Esophagus squamous epithelium (tissue), 5 donors: Measurements from ENCODE around the gene OPRM1. TPM values are rescaled to one million over a fixed set of nuclear protein-coding genes. Genes with fewer than 3 reads are reported as not detected.
"Not testable (repeated sequence)": the region's sequence is repeated elsewhere in the genome, so short reads cannot be mapped to it uniquely, and the experiment has no call there.

Source experiments
- DNase-seq: peaks from one replicate; lab custom pipeline; 2025; lab: John Stamatoyannopoulos, UW
- H3K27ac ChIP-seq, 4 donors: fragments of 200-600 bp; sonication (generic); one replicate each; pipeline ENCODE4 v1.5.1; 2016 to 2019; ENCODE audit warnings: mild to moderate bottlenecking in 1 of 4
- H3K27me3 ChIP-seq, 4 donors: fragments of 200-600 bp; sonication (generic); 1 replicate in 3 of 4; 2 replicates in 1 of 4; pipeline versions ENCODE4 v1.5.1 to v1.6.0; 2017 to 2021; ENCODE audit warnings: antibody characterized with exemption in 1 of 4
- H3K36me3 ChIP-seq, 3 donors: fragments of 200-600 bp; sonication (generic); one replicate each; pipeline ENCODE4 v1.5.1; 2016 to 2019
- H3K4me1 ChIP-seq, 3 donors: fragments of 200-600 bp; sonication (generic); one replicate each; pipeline ENCODE4 v1.5.1; 2017 to 2019
- H3K4me3 ChIP-seq, 4 donors: fragments of 200-600 bp; sonication (generic); 1 replicate in 3 of 4; 2 replicates in 1 of 4; pipeline ENCODE4 v1.5.1; 2016 to 2019; ENCODE audit warnings: mild to moderate bottlenecking in 2 of 4, moderate library complexity in 1 of 4
- H3K9me3 ChIP-seq, 3 donors: fragments of 200-600 bp; sonication (generic); one replicate each; pipeline ENCODE4 v1.5.1; 2016 to 2019
- POLR2A ChIP-seq, 4 donors: fragments of 450-650 bp; IDR thresholded peaks; one replicate each; pipeline ENCODE4 v1.6.1; 2017; ENCODE audit warnings: antibody characterized with exemption in 4 of 4, mild to moderate bottlenecking in 4 of 4, moderate library complexity in 3 of 4
- WGBS, 2 donors: methylation state at CpG; one replicate each; pipeline ENCODE4 v1.1.5; 2018; 5-methylcytosine and 5-hydroxymethylcytosine counted together
- intact Hi-C: fragments of 100-400 bp; cut with DNase I; formaldehyde crosslinking; loops from one replicate; pipeline ENCODE4 v1.15.0; 2022
- total RNA-seq, 4 donors: library from RNA; depleted of rRNA; stranded (reverse); fragments of >200 nt; gene quantifications; one replicate each; pipeline ENCODE4 v1.1.0, GENCODE V29; 2016
- TF ChIP-seq, protein P1 (sequence below), 6 experiments: fragments of 450-650 bp in 4 of 6; fragments of 200-600 bp in 2 of 6; sonication (generic) in 2 of 6; IDR thresholded peaks; one replicate each; pipeline ENCODE4 v1.5.1; 2016 to 2019; ENCODE audit warnings: antibody characterized with exemption in 6 of 6, mild to moderate bottlenecking in 4 of 6, moderate library complexity in 4 of 6
- donor health status: DM: yes; HTN: yes; CAD: no.

OPRM1 gene
- total RNA-seq, 4 donors from 2014 or later = not detected

DNA sequence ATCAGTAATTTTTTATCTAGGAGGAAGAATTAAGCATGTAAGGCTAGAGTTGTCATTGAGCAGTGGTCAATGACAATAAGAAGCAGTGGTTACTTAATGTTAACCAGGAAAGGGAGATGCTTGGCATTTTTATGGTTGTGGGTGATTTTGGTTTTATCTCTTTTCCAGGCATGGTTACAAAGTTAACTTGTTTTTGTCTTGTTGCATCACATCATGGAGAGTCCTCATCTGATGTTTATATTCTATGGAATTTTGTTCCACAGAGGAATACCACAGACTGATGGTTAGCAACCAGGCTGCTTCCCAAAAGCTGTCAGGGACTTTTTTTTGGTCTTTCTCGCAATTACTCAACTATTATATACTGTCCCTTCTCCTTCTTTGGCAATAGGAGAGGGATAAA is 32.7 kb downstream of the OPRM1 start:
- Histone ChIP-seq H3K4me1 (no peaks in the 10 kb centered on the region), H3K27me3 (no peaks in the 10 kb centered on the region), H3K27ac (no peak overlapping the region), H3K4me3 (no peak overlapping the region), H3K36me3 (no peaks in the 10 kb centered on the region), H3K9me3 (no peaks in the 10 kb centered on the region)
- intact Hi-C loops = no loop called here
- 38 to 82% methylated on average over 1 of the region's 1 CpG for WGBS, 2 donors
- no peak for DNase-seq
- TF ChIP-seq, protein P1, sequence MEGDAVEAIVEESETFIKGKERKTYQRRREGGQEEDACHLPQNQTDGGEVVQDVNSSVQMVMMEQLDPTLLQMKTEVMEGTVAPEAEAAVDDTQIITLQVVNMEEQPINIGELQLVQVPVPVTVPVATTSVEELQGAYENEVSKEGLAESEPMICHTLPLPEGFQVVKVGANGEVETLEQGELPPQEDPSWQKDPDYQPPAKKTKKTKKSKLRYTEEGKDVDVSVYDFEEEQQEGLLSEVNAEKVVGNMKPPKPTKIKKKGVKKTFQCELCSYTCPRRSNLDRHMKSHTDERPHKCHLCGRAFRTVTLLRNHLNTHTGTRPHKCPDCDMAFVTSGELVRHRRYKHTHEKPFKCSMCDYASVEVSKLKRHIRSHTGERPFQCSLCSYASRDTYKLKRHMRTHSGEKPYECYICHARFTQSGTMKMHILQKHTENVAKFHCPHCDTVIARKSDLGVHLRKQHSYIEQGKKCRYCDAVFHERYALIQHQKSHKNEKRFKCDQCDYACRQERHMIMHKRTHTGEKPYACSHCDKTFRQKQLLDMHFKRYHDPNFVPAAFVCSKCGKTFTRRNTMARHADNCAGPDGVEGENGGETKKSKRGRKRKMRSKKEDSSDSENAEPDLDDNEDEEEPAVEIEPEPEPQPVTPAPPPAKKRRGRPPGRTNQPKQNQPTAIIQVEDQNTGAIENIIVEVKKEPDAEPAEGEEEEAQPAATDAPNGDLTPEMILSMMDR (IDR thresholded peaks at IDR 0.05) = no peak
- no peak for TF ChIP-seq POLR2A (IDR thresholded peaks at IDR 0.05)

DNA sequence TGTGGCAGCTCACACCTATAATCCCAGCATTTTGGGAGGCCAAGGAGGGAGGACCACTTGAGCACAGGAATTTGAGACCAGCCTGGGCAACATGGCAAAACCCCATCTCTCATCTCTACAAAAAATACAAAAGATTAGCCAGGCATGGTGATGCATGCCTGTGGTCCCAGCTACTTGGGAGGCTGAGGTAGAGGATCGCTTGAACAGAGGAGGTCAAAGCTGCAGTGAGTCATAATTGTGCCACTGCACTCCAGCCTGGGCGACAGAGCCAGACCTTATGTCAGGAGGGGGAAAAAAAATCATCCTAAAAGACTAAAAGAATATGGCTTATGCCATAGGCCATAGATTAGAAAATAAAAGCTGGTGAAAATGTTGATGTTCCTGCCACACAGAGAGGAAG is 39.6 kb downstream of the OPRM1 start:
- H3K4me1 ChIP-seq, DNase-seq, H3K27ac ChIP-seq, H3K36me3 ChIP-seq, H3K4me3 ChIP-seq, H3K27me3 ChIP-seq, H3K9me3 ChIP-seq, intact Hi-C loops: not testable (repeated sequence)
- WGBS, 2 donors = 70 to 80% methylated on average over 2 of the region's 2 CpGs

DNA sequence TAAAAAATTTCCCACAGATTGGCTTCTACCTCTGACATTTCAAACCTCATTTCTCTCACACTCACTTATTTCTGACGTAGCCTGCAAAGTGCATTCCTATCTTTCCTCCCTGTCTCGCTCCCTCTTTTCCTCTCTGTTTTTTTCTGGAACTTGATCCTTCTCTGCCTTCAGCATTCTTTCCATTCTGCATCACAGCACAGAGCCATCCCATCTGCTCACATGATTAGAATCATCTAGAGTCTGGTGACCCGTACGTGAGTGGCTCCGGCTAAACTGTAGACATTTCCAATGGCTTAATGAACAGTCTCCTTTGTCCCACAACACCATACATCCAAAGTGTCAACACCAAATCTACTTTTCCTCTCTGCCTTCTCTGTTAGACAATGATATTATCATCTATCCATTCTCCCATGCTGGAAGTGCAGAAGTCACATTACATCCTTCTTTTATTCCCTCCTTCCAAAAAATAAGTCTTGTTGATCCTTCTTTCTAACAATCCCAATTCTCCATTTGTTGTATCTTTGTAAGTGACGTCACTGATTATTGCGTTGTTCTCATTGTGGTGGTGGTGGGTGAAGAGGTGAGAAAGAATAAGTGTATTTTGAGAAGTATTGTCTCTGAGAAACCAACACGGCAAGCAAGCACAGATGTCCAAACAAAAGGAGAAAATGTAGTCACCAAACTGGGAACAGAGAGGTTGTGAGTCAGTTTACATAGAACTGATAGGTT is 41.6 kb downstream of the OPRM1 start:
- H3K27me3 ChIP-seq = no peaks in the 10 kb centered on the region
- H3K9me3 ChIP-seq = no peaks in the 10 kb centered on the region
- no peaks in the 10 kb centered on the region for H3K36me3 ChIP-seq
- H3K4me3 ChIP-seq = no peak overlapping the region
- H3K27ac ChIP-seq = no peak overlapping the region
- no peak for TF ChIP-seq POLR2A (IDR thresholded peaks at IDR 0.05)
- TF ChIP-seq, protein P1 (IDR thresholded peaks at IDR 0.05) = no peak
- intact Hi-C loops = no loop called here
- H3K4me1 ChIP-seq = no peaks in the 10 kb centered on the region
- no peak for DNase-seq
- 79 to 82% methylated on average over 8 of the region's 8 CpGs for WGBS, 2 donors

DNA sequence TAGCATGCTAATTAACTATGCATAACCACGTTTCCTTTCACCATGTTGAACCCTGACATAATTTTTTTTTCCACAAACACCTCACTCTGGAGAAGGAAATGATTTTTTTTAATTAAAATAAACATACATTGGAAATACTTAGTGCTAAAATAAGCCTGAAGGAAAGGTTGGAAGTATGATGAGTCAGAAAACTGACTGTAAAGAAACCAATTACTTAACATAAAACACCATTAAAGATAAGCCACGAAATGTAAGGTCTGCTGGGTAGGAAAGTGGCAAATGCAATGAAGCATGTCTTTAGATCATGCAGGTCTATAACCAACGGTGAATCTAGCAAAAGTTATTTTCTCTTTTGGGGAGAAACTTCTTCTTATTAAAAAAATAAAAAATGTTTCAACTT is 47.5 kb downstream of the OPRM1 start:
- H3K36me3 ChIP-seq = no peaks in the 10 kb centered on the region
- H3K27me3 ChIP-seq = no peaks in the 10 kb centered on the region
- intact Hi-C loops = no loop called here
- H3K4me1 ChIP-seq = no peaks in the 10 kb centered on the region
- H3K4me3 ChIP-seq = no peak overlapping the region
- TF ChIP-seq POLR2A (IDR thresholded peaks at IDR 0.05) = no peak
- TF ChIP-seq, protein P1 (IDR thresholded peaks at IDR 0.05) = no peak
- DNase-seq = no peak
- H3K9me3 ChIP-seq = no peaks in the 10 kb centered on the region
- 27 to 33% methylated on average over 3 of the region's 3 CpGs for WGBS, 2 donors
- no peak overlapping the region for H3K27ac ChIP-seq

DNA sequence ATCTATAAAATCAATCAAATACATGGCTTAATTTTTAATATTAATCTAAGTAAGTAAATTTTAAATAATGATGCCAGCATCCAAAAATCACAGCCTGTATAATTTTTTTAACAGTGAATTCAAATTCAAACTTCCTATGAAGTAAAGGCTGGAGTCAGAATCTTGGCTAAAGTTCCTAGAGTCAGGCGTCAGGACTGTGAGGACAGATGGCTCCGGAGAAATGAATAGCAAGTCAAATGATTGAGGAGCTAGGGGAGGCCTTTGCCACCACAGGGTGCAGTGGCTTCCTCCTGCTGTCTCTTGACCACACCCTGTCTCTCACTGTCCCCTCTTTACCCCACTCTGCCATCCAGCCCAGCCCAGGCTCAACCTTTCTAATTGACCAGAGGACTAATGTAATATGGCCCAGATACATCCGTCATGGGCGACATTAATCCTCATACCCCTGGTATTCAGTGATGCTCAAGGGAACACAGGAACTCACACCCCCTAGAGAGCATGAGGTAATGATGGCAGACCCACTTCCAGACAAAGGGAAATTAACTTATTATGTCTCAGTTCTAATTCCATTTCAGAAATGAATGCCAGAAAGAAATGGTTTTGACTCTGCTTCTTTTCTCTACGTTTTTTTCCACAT is 53.4 kb downstream of the OPRM1 start:
- WGBS, 2 donors = 61 to 75% methylated on average over 5 of the region's 5 CpGs
- Histone ChIP-seq H3K27me3 (no peaks in the 10 kb centered on the region), H3K9me3 (no peaks in the 10 kb centered on the region), H3K36me3 (no peaks in the 10 kb centered on the region), H3K27ac (no peak overlapping the region), H3K4me3 (no peak overlapping the region), H3K4me1 (no peaks in the 10 kb centered on the region)
- TF ChIP-seq, protein P1 (IDR thresholded peaks at IDR 0.05) = no peak
- TF ChIP-seq POLR2A (IDR thresholded peaks at IDR 0.05) = no peak
- intact Hi-C loops = no loop called here
- DNase-seq = no peak
